ENCODE data around the gene CARD18.

CARD18 gene

DNA sequence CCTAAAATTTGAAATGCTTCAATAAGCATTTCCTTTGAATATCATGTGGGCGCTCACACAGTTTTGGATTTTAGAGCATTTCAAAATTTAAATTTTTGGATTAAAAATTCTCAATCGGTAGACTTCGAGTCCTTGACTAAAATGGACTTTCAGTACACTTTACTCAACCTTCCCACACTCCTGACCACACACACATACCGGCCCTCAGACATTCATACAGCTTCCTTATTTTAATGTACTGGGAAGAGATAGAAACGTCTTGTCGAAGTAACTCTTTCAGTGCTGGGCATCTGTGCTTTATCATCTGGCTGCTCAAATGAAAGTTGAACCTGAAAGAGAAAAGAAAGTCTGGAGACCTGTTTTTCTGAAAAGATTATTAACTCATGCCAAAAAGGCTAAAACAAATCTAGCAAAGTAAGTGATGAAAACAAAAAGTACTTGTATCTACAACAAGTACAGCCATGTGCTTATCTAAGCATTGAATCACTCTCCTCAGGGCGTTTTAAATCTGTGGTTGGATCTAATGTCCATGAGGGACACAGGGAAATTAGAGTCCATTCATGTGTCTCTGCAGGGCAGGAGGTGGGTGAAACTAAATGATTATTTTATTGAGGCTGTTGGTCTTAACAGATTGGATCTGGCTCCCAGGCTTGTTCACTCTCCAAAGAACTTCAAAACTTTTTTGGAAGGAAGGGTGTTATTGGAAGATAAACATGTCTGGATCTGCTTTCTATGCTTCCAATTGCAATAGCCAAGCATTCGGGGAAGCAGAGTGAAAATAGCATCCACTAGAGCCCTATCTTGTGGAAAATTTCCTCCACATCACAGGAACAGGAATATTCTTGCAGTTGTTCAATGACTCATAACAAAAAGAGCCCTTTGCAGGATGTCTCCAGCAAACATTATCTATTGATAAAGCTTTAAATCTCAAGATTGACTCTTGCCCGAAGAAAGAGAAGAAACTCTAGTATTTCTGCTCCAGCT is 47.0 kb downstream of the CARD18 start:
- TF ChIP-seq CTCF (IDR thresholded peaks at IDR 0.05; ENCODE audit: low read depth, low read length), result no peak
- peak; percentile 3 to 24 for DNase-seq (ENCODE audit: low read depth in 2 of 2)
- no peak overlapping the region for H3K4me3 ChIP-seq (replicated peaks in 1 of 2; ENCODE audit: low read depth in 2 of 2, low read length in 2 of 2)

All from cardiac fibroblast (primary cell).